ENCODE measurements around the gene DPH2.

DPH2 gene

GRCh38 chr1:43986712-43987111, 16.9 kb downstream of the DPH2 start:
- DNase-seq (ENCODE audit: extremely low read depth, low read depth) = no peak
- TF ChIP-seq, protein P1, sequence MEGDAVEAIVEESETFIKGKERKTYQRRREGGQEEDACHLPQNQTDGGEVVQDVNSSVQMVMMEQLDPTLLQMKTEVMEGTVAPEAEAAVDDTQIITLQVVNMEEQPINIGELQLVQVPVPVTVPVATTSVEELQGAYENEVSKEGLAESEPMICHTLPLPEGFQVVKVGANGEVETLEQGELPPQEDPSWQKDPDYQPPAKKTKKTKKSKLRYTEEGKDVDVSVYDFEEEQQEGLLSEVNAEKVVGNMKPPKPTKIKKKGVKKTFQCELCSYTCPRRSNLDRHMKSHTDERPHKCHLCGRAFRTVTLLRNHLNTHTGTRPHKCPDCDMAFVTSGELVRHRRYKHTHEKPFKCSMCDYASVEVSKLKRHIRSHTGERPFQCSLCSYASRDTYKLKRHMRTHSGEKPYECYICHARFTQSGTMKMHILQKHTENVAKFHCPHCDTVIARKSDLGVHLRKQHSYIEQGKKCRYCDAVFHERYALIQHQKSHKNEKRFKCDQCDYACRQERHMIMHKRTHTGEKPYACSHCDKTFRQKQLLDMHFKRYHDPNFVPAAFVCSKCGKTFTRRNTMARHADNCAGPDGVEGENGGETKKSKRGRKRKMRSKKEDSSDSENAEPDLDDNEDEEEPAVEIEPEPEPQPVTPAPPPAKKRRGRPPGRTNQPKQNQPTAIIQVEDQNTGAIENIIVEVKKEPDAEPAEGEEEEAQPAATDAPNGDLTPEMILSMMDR (IDR thresholded peaks at IDR 0.05; ENCODE audit: low read depth, low read length, missing control alignments) = no peak
- no peak overlapping the region for H3K4me3 ChIP-seq (replicated peaks; ENCODE audit: low read depth, low read length)

- TF ChIP-seq, protein P1 (IDR thresholded peaks at IDR 0.05; ENCODE audit: low read depth, low read length, missing control alignments) = no peak
- no peak for DNase-seq (ENCODE audit: extremely low read depth, low read depth)
- no peak overlapping the region for H3K4me3 ChIP-seq (replicated peaks; ENCODE audit: low read depth, low read length)
Observed at GRCh38 chr1:43987159-43987902, 17.5 kb downstream of the DPH2 start.

GRCh38 chr1:43990271-43991199, 20.7 kb downstream of the DPH2 start:
- no peak for DNase-seq (ENCODE audit: extremely low read depth, low read depth)
- TF ChIP-seq, protein P1 (IDR thresholded peaks at IDR 0.05; ENCODE audit: low read depth, low read length, missing control alignments) = peak; percentile 21
- peak overlapping the region; percentile 50 for H3K4me3 ChIP-seq (replicated peaks; ENCODE audit: low read depth, low read length)

GRCh38 chr1:43991200-43991475, 21.3 kb downstream of the DPH2 start:
- DNase-seq (ENCODE audit: extremely low read depth, low read depth) = no peak
- TF ChIP-seq, protein P1 (IDR thresholded peaks at IDR 0.05; ENCODE audit: low read depth, low read length, missing control alignments) = no peak

GRCh38 chr1:43991476-43992231, 21.8 kb downstream of the DPH2 start, which contains the start of gene CCDC24:
CCDC24 (plus strand) TSS chr1:43991599; CDS start chr1:43991879, 280 bp downstream.
- DNase-seq (ENCODE audit: extremely low read depth, low read depth) = no peak
- H3K4me3 ChIP-seq (replicated peaks; ENCODE audit: low read depth, low read length) = peak within 1 kb of the TSS; percentile 50
- TF ChIP-seq, protein P1 (IDR thresholded peaks at IDR 0.05; ENCODE audit: low read depth, low read length, missing control alignments) = no peak

More at GRCh38 chr1:43991200-43991475, 21.3 kb downstream of the DPH2 start:
- H3K4me3 ChIP-seq (replicated peaks; ENCODE audit: low read depth, low read length) = peak overlapping the region; percentile 50

- no peak for DNase-seq (ENCODE audit: extremely low read depth, low read depth)
- H3K4me3 ChIP-seq (replicated peaks; ENCODE audit: low read depth, low read length) = peak overlapping the region; percentile 50
- TF ChIP-seq, protein P1 (IDR thresholded peaks at IDR 0.05; ENCODE audit: low read depth, low read length, missing control alignments) = no peak
Observed at GRCh38 chr1:43992232-43992995, 22.6 kb downstream of the DPH2 start.
